ENCODE measurements around the gene ZBTB6.

ZBTB6 gene

DNA sequence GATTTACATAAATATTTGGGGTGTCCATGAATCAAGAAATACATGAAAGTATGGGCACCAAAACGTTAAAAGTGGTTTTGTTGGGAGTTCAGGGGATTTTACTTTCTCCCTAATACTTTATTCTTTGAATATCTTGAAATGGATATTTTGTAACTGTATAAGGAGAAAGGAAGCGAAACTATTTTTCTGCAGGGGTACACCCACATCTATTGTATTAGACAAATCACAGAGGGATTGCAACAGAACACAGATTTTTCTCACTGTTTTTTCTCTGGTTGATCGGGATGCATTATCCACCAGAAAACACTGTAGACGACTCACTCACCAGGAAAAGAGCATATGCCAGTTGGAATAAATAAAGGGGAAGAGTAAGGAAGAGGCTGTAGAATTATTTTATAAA, 26.5 kb upstream of the ZBTB6 start:
- Histone ChIP-seq H3K9me3 (ENCODE audit: severe bottlenecking) (no peaks in the 10 kb centered on the region), H3K4me3 (ENCODE audit: severe bottlenecking) (no peak overlapping the region), H3K4me1 (ENCODE audit: insufficient read depth, poor library complexity, severe bottlenecking) (no peaks in the 10 kb centered on the region), H3K27me3 (ENCODE audit: insufficient read depth, poor library complexity, severe bottlenecking) (no peaks in the 10 kb centered on the region), H3K36me3 (ENCODE audit: low read depth) (peaks cover 25% of the 10 kb centered on the region), H3K27ac (ENCODE audit: poor library complexity, severe bottlenecking) (peak overlapping the region; percentile 56)
- DNase-seq (ENCODE audit: low spot score) = no peak
- no peak for ATAC-seq (ENCODE audit: low read depth)
- TF ChIP-seq, protein P1, sequence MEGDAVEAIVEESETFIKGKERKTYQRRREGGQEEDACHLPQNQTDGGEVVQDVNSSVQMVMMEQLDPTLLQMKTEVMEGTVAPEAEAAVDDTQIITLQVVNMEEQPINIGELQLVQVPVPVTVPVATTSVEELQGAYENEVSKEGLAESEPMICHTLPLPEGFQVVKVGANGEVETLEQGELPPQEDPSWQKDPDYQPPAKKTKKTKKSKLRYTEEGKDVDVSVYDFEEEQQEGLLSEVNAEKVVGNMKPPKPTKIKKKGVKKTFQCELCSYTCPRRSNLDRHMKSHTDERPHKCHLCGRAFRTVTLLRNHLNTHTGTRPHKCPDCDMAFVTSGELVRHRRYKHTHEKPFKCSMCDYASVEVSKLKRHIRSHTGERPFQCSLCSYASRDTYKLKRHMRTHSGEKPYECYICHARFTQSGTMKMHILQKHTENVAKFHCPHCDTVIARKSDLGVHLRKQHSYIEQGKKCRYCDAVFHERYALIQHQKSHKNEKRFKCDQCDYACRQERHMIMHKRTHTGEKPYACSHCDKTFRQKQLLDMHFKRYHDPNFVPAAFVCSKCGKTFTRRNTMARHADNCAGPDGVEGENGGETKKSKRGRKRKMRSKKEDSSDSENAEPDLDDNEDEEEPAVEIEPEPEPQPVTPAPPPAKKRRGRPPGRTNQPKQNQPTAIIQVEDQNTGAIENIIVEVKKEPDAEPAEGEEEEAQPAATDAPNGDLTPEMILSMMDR (IDR thresholded peaks at IDR 0.05; ENCODE audit: poor library complexity, severe bottlenecking) = no peak

DNA sequence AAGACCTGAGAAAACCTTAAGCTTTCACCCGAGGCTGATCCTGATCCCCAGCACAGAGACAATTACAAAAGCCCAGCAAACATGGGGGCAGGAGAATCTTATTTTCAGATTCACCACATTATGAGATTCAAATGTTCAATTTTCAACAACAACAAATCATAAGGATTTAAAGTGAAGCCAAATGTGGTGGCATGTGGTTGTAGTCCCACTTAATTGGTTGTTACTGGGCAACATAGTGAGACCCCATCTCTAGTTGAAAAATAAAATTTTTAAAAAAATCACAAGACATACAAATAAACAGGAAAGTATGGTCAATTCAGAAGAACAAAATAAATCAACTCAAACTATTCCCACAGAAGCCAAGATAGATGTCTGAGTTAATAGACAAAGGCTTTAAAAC, 23.8 kb upstream of the ZBTB6 start:
- ATAC-seq (ENCODE audit: low read depth) (no peak), DNase-seq (ENCODE audit: low spot score) (no peak)
- Histone ChIP-seq H3K27ac (ENCODE audit: poor library complexity, severe bottlenecking) (no peak overlapping the region), H3K27me3 (ENCODE audit: insufficient read depth, poor library complexity, severe bottlenecking) (no peaks in the 10 kb centered on the region), H3K4me3 (ENCODE audit: severe bottlenecking) (no peak overlapping the region), H3K9me3 (ENCODE audit: severe bottlenecking) (no peaks in the 10 kb centered on the region), H3K36me3 (ENCODE audit: low read depth) (peaks cover 25% of the 10 kb centered on the region), H3K4me1 (ENCODE audit: insufficient read depth, poor library complexity, severe bottlenecking) (peaks cover 5% of the 10 kb centered on the region)
- TF ChIP-seq, protein P1 (IDR thresholded peaks at IDR 0.05; ENCODE audit: poor library complexity, severe bottlenecking) = no peak

DNA sequence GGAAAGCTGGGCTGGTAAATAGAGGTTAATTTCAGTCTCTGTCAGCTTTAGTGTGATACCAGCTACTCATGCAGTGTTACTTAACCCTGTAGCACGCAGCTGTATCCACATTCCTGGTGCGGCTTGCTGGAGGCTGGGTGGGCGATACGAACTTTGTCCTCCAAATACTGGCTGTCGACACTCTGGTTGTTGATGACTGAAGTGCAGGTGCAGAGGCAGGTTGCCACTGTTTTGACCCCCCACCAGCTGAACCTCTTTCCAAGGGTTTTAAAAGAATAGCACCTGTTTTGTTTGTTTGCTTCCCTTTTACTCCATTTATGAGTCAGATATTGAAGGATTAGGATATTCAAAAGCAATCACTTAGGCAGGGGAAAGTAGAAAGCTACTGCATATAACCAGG, 23.3 kb upstream of the ZBTB6 start:
- TF ChIP-seq, protein P1 (IDR thresholded peaks at IDR 0.05; ENCODE audit: poor library complexity, severe bottlenecking) = no peak
- no peaks in the 10 kb centered on the region for H3K27me3 ChIP-seq (ENCODE audit: insufficient read depth, poor library complexity, severe bottlenecking)
- H3K9me3 ChIP-seq (ENCODE audit: severe bottlenecking) = no peaks in the 10 kb centered on the region
- H3K4me3 ChIP-seq (ENCODE audit: severe bottlenecking) = no peak overlapping the region
- H3K27ac ChIP-seq (ENCODE audit: poor library complexity, severe bottlenecking) = no peak overlapping the region
- ATAC-seq (ENCODE audit: low read depth) (no peak), DNase-seq (ENCODE audit: low spot score) (no peak)
- H3K36me3 ChIP-seq (ENCODE audit: low read depth) = peaks cover 25% of the 10 kb centered on the region
- H3K4me1 ChIP-seq (ENCODE audit: insufficient read depth, poor library complexity, severe bottlenecking) = peaks cover 5% of the 10 kb centered on the region

DNA sequence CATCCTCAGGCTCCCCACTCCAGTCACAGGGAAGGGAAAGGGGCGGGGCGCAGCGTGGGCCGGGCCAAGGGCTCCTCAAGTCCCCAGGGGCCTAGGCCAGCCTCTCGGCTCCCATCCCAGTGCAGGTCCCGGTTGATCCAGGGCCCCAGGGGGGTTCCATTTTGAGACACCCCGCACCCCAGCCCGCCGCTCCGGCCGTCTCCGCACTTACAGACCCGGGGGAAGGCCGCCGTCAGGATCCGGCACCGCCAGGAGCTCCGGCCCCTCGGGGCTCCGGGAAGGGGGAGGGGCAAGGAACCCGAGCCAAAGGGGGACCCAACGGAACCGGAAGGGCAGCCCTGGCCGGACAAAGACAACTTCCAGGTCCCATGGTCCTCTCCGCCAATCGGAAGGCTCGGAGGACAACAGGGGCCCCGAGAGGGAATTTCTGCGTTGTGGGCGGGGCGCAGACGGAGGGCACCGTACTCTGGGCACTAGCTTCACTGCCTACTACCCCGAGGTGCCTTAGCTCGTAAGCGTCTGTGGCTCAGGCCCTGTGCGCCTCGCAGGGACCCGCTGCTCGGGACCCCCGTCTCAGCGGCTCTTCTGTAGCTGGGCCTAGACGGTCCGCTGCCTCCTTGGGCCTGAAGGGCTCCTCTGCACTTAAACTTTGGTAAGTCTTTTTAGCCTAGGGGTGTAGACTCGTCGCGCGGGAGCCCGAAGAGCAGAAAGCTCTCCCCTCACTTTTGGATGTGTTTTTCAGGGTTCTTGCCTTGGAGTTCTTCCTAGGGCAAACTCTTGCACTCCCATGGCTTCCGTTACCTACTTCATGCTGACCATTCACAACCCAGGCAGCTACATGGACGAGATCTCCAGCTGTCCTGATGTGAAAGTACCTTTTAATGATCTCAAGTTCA, 18.4 kb upstream of the ZBTB6 start, which contains the start of gene ZBTB26:
Gene ZBTB26, minus strand, starts transcription at position 287 of the 896 bp plus-strand sequence. CDS start 11,578 bp downstream, outside the sequence.
- DNase-seq (ENCODE audit: low spot score) (peak; percentile 97), ATAC-seq (ENCODE audit: low read depth) (peak; percentile 98)
- Histone ChIP-seq H3K4me1 (ENCODE audit: insufficient read depth, poor library complexity, severe bottlenecking) (peaks cover 14% of the 10 kb centered on the region), H3K27ac (ENCODE audit: poor library complexity, severe bottlenecking) (peak within 1 kb of the TSS; percentile 59), H3K27me3 (ENCODE audit: insufficient read depth, poor library complexity, severe bottlenecking) (no peaks in the 10 kb centered on the region), H3K36me3 (ENCODE audit: low read depth) (peaks cover 11% of the 10 kb centered on the region), H3K9me3 (ENCODE audit: severe bottlenecking) (no peaks in the 10 kb centered on the region), H3K4me3 (ENCODE audit: severe bottlenecking) (peak within 1 kb of the TSS; percentile 84)
- TF ChIP-seq, protein P1 (IDR thresholded peaks at IDR 0.05; ENCODE audit: poor library complexity, severe bottlenecking) = no peak
